Measurements from ENCODE around the gene ANKRD44.

The ANKRD44 gene

DNA sequence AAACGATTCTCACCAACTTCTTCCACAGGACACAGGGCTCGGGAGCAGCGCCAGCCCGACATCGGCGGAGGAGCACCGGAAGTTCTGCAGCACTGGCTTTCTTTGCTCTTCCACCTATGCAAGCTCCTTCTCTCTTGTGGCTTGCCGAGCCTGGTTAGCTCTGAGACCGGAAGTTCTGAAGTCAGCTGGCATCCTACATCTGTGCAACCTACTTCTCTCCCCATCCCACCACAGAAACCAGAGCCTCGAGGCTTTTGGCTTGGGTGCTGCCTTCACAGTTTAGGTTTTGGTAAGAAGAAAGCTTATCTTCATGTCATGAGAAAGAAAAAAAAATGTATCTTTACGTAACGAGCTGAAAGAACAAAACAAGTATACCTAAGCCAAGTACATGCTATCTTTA, 111.7 kb downstream of the ANKRD44 start:
- H3K36me3 ChIP-seq (ENCODE audit: insufficient read depth, low read length): peaks cover 6% of the 10 kb centered on the region; the same call in 1 of the 2 replicates
- peaks cover 84% of the 10 kb centered on the region for H3K79me2 ChIP-seq (ENCODE audit: insufficient read depth, low read length)
- no peak overlapping the region for H2AFZ ChIP-seq (ENCODE audit: low read length)
- no peak for TF ChIP-seq EZH2phosphoT487 (IDR thresholded peaks at IDR 0.05; ENCODE audit: borderline replicate concordance)
- TF ChIP-seq, protein P1, sequence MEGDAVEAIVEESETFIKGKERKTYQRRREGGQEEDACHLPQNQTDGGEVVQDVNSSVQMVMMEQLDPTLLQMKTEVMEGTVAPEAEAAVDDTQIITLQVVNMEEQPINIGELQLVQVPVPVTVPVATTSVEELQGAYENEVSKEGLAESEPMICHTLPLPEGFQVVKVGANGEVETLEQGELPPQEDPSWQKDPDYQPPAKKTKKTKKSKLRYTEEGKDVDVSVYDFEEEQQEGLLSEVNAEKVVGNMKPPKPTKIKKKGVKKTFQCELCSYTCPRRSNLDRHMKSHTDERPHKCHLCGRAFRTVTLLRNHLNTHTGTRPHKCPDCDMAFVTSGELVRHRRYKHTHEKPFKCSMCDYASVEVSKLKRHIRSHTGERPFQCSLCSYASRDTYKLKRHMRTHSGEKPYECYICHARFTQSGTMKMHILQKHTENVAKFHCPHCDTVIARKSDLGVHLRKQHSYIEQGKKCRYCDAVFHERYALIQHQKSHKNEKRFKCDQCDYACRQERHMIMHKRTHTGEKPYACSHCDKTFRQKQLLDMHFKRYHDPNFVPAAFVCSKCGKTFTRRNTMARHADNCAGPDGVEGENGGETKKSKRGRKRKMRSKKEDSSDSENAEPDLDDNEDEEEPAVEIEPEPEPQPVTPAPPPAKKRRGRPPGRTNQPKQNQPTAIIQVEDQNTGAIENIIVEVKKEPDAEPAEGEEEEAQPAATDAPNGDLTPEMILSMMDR (conservative IDR thresholded peaks at IDR 0.05; ENCODE audit: low read length): no peak
- peaks cover 10% of the 10 kb centered on the region; the same call in 1 of the 2 replicates for H3F3A ChIP-seq (ENCODE audit: low read depth)
- H3K9me3 ChIP-seq (ENCODE audit: insufficient read depth, low read depth, low read length): no peaks in the 10 kb centered on the region
- H4K20me1 ChIP-seq (ENCODE audit: insufficient read depth, low read length, poor library complexity, severe bottlenecking): no peaks in the 10 kb centered on the region
- peak overlapping the region; percentile 71 for H3K9ac ChIP-seq (ENCODE audit: low read depth, low read length, poor library complexity, severe bottlenecking)
- peaks cover 66% of the 10 kb centered on the region for H3K4me1 ChIP-seq (ENCODE audit: insufficient read depth, low read length, poor library complexity, severe bottlenecking)
- peak overlapping the region; percentile 68 for H3K4me3 ChIP-seq (ENCODE audit: low read length, poor library complexity, severe bottlenecking)
- H3K4me2 ChIP-seq (ENCODE audit: low read depth, low read length, poor library complexity, severe bottlenecking): peak overlapping the region; percentile 77
- no peaks in the 10 kb centered on the region for H3K9me2 ChIP-seq (replicated peaks; ENCODE audit: low read depth, low read length)
- H3K27me3 ChIP-seq (ENCODE audit: insufficient read depth, low read length, poor library complexity, severe bottlenecking): no peaks in the 10 kb centered on the region

DNA sequence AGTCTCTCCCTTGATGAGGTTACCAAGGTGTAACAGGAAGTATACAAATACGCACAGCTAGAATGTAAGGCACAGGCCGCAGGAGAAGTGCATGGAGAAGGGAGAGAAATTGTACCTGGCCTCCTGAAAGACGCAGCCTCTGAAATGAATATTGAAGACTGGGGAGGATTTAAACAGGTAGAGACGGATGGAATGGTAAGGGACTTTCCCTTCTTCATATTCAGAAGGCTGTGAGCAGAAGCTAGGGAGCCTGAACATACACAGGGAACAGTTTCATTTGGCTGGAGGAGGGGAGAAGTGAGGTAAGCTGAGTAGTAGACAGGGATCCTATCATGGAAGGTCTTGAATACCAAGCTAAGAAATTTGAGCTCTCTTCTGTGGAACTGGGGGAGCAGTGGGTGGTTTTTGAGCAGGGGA, 112.7 kb downstream of the ANKRD44 start:
- Histone ChIP-seq H3K27me3 (ENCODE audit: insufficient read depth, low read length, poor library complexity, severe bottlenecking) (no peaks in the 10 kb centered on the region), H3K9me3 (ENCODE audit: insufficient read depth, low read depth, low read length) (no peaks in the 10 kb centered on the region), H3K79me2 (ENCODE audit: insufficient read depth, low read length) (peaks cover 79% of the 10 kb centered on the region), H3K4me3 (ENCODE audit: low read length, poor library complexity, severe bottlenecking) (peak overlapping the region; percentile 68), H3K4me1 (ENCODE audit: insufficient read depth, low read length, poor library complexity, severe bottlenecking) (peaks cover 66% of the 10 kb centered on the region), H2AFZ (ENCODE audit: low read length) (no peak overlapping the region), H3K4me2 (ENCODE audit: low read depth, low read length, poor library complexity, severe bottlenecking) (peak overlapping the region; percentile 77), H3K36me3 (ENCODE audit: insufficient read depth, low read length) (no peaks in the 10 kb centered on the region), H4K20me1 (ENCODE audit: insufficient read depth, low read length, poor library complexity, severe bottlenecking) (no peaks in the 10 kb centered on the region), H3K9me2 (replicated peaks; ENCODE audit: low read depth, low read length) (no peaks in the 10 kb centered on the region), H3F3A (ENCODE audit: low read depth) (peaks cover 10% of the 10 kb centered on the region; the same call in 1 of the 2 replicates), H3K9ac (ENCODE audit: low read depth, low read length, poor library complexity, severe bottlenecking) (peak overlapping the region; percentile 64)
- TF ChIP-seq, protein P1 (conservative IDR thresholded peaks at IDR 0.05; ENCODE audit: low read length): no peak
- TF ChIP-seq EZH2phosphoT487 (IDR thresholded peaks at IDR 0.05; ENCODE audit: borderline replicate concordance): no peak

DNA sequence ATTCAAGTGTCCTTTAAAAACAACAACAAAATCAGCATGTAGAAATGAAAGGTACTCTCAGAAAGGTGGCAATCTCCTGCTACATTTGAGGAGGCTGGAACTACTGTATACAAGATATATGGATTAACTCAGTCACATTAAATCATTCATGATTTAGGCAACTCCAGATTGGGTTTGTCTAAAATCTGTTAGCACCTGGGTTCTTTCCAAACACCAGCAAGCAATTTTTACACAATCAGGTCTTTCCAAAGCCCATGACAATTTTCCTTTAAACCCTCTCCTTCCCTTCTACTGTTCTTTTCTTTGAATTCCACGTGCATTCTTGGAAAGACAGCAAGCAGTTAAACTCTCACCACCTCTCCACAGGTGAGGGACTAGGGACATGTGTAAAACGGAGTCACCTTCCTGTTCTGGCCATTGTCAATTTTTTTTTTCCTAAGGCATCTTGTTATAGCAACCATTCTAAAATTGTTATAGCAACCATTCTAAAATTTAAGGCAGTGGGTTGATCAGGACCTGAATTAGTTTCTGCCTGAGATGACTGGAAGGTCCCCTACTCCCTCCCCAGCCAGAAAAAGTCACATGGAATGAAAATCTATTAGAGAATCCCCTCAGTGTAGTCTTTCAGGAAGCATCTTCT, 113.9 kb downstream of the ANKRD44 start:
- Histone ChIP-seq H3F3A (ENCODE audit: low read depth) (peaks cover 10% of the 10 kb centered on the region; the same call in 1 of the 2 replicates), H3K9me3 (ENCODE audit: insufficient read depth, low read depth, low read length) (no peaks in the 10 kb centered on the region), H2AFZ (ENCODE audit: low read length) (no peak overlapping the region), H3K9ac (ENCODE audit: low read depth, low read length, poor library complexity, severe bottlenecking) (peak overlapping the region; percentile 33), H3K27me3 (ENCODE audit: insufficient read depth, low read length, poor library complexity, severe bottlenecking) (no peaks in the 10 kb centered on the region), H3K4me3 (ENCODE audit: low read length, poor library complexity, severe bottlenecking) (no peak overlapping the region), H3K79me2 (ENCODE audit: insufficient read depth, low read length) (peaks cover 77% of the 10 kb centered on the region), H3K36me3 (ENCODE audit: insufficient read depth, low read length) (no peaks in the 10 kb centered on the region), H3K9me2 (replicated peaks; ENCODE audit: low read depth, low read length) (no peaks in the 10 kb centered on the region), H3K4me1 (ENCODE audit: insufficient read depth, low read length, poor library complexity, severe bottlenecking) (peaks cover 67% of the 10 kb centered on the region), H4K20me1 (ENCODE audit: insufficient read depth, low read length, poor library complexity, severe bottlenecking) (no peaks in the 10 kb centered on the region), H3K4me2 (ENCODE audit: low read depth, low read length, poor library complexity, severe bottlenecking) (peak overlapping the region; percentile 18)
- TF ChIP-seq EZH2phosphoT487 (IDR thresholded peaks at IDR 0.05; ENCODE audit: borderline replicate concordance): no peak
- TF ChIP-seq, protein P1 (conservative IDR thresholded peaks at IDR 0.05; ENCODE audit: low read length): no peak
